ENCODE data around the gene ERAP2.
"Not testable (repeated sequence)": the region's sequence is repeated elsewhere in the genome, so short reads cannot be mapped to it uniquely, and the experiment has no call there.

ERAP2 gene

DNA sequence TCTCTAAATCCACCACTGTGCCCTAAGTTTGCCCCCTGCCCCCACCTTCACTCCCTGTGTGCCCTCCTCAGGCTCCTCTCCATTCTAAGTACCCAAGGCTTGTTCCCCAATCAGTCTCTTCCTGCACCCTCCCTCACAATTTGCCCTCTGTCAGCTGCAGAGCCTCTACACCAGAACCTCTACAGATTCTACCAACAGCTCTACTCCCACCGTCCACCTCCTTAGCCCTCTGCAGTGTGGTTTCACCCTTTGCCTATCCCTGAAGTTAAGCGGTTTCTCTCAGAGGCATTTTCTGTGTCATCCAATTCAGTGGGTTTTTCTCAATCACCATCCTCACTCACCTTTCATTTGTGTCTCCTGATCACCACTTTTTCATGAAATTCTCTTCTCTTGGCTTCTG is 13.2 kb upstream of the ERAP2 start:
- DNase-seq, result no peak

DNA sequence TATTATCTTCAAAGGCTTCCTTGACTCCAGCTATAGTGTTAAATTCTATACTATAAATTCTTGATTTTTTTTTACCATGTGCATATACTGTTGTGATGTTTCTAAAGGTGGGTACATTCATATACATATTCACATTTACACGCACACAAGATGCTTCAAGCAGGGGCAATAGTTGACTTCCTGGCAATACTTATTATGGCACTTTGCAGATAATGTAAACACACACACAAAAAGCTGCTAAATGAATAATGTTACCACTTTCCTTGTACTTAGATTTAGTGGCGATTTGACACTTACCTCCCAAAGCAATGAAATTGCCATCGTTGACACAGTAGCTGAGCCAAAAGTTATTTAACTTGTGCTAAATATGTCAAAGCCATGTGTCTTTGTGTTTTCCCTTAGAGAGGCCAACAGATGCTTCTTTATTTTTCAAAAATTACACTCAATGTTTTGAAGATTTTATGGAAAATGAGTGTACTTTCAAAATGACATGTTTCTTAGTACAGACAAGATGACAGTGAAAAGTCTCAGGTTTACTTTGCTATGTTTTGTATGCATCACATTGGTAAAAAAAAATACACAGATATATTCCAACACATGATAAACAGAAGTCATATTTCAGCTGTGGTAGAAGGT is 12.2 kb upstream of the ERAP2 start:
- no peak for DNase-seq

DNA sequence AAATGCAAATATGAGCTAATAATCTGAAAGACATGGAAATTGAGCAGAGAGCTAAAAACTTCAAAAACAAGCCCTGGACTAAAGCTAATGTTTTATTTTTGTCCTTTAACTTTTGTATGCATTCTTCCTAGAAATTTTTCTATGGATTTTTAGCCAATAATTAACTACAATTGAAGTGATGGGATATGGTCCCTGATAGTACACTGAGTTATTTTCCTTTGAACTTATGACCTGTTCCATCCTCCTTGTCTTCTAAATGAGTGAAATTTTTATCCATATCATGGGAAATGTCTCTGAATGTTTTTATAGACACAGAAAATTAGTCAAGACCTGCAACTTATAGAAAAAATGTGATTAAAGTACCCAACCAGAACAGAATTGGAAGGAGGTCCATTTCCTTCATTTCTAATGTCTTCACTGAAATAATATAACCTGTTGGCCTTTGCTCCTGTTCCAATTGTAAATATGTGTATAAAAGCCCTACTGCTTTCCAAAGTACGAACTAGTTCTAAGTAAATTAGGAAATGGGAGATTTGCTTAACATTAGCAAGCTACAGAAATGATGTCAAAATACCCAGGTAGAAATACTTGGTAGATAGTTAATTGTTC is 11.3 kb upstream of the ERAP2 start:
- DNase-seq, result no peak

DNA sequence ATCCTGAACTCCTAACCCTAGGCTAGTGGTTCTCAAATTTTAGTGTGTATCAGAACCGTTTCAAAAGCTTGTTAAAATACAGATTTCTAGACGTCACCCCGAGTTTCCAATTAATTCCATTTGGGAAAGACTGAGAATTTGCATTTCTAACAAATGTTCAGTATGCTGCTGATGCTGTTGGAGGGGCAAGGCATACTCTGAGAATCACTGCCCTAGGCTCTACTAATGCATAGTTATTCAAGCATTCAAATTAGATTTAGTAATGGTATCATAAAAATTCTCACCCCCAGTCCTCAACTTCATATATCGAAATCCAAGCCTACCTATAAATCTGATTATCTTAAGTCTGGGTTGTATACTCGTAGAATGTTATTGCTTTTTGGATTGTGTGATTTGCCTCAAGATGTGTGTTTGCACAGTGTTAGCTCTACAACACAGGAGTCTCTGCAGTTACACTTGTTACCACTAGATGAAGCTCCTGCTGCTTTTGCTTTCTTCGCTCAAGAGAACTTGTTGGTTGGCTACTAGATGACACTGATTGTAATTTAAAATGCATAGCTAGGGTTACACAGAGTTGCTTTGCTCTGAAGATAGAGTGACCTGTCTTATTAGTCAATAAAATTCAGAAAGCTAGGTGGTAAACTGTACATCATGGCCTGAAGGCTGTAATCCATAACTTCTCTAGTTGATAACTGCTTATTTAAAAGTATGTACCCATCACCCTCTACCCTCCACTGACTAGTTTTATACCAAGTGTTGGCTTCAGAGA is 7.5 kb upstream of the ERAP2 start:
- DNase-seq, result no peak

DNA sequence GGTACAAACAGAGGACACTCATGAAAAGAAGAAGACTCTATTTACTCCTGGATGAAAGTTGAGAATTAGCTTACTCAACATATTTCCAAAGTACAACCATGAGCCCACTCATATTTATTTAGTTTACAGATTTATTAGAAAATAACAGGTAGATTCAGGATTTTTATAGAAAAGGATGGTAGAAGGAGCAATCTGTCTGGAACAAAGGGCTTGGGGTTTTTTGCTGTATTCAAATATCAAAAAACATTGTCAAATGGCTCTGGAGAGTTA is 7.0 kb upstream of the ERAP2 start:
- DNase-seq, result no peak

DNA sequence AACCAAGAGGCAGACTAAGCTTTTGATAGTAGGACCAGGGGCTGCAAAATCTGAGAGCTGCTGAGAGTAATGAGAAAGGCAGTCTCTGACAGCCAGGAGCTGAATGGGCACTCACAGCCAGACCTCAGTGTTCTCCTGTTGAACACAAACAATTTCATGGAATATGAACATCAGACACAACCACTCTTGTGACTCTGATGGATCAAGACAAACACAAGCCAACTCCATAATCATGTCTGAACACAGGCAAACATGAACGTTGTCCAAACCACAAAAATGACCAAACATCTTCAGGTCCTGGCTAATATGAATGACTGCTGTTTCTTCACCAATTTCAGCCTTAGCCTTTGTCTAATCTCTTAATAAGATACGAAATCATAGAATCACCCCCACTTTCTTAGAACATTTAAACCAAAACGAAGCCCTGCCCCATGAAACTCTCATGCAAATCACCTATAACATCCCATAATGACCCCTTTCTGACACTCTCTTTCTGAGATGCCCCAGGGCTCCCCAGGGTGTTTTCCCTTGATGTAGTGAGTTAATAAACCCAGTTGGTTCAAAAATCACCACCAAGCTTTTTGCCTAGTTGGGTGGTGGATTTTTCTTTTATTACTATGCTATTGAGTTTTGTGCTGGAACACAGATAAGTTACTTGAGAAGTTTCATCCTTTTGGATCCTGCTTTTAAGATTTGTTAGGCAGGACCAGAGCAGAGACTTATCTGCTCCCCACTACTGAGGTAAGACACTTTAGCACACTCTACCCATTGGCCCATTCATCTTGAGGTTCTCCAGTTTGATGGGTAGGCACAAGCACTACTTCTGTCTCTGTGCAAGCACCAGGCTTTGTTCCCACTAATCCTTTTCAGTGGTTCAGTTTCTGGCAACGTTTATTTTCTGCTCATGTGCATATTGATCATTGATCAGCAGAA is 5.9 kb upstream of the ERAP2 start:
- DNase-seq, result no peak

DNA sequence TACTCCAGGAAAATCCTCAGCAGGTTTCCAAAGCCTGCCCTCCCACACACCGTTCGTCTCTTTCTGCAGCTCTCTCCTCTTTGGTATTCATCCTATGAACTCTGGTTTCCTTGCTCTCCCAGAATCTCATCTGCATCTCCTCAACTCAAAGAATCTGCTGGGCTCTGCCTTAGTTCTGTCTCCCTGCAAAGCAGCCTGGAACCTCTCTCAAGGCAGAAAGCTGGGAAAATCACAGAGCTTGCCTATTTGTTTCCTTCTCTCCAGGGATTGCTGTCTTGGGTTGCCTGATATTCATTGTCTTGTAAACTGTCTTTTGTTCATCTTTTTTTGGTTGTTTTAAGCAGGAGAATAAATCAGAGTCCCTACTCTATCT is 5.3 kb upstream of the ERAP2 start:
- DNase-seq, result no peak

DNA sequence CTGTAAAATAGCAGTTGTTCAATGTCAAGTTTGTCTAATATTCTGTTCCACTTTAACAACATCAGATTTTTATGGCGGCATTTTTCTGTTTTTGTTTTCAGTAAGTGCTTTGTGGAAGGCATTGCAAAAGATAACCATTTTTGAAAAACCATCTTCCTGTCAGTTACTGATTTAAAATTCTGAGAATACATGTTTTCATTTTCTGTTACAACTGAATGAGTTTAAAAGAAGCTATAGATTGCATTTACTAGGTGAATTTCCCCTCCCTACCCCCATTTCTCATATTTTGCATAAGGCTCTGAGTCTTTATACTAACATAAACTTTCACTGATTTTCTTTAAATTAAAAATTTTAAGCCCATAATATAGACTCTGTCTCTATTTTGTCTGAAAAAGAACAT is 4.6 kb upstream of the ERAP2 start:
- DNase-seq, result no peak

DNA sequence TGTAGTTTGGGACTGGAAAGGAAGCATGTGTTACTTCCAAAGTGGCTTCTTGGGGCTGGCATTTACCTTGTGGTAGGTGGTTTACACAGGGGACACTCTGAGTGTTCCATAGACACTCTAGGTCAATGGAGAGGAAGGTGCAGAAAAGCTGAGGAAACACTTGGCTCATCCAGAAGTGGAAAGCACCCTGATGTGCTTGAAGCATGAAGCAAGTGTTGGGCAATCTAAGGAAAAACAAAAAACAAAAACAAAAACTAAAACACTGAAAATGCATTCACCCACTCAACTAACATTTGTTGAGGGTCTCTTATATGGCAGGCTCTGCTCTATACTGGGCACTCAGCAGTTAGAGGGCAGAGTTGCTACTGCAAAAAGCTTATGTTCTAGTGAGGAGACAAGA is 2.9 kb upstream of the ERAP2 start:
- DNase-seq, result no peak

DNA sequence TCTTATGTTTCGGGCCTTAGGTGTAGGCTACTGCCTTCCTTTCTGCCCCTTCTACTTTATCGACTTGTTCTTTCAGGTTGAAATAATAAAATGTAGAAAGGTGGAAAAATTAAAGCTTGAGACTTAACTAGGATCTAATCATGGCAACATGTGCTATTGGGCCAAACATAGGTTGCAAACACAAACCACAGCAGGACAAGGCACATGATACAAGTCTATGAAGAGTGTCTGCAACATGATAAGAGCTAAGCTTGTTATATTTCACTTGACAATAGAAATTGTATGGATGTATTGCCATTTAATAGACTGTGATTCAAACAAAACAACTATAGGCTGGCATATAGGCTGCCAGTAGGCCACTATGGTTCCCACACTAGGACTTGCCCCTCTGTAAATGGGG is 1.7 kb upstream of the ERAP2 start:
- DNase-seq, result no peak

DNA sequence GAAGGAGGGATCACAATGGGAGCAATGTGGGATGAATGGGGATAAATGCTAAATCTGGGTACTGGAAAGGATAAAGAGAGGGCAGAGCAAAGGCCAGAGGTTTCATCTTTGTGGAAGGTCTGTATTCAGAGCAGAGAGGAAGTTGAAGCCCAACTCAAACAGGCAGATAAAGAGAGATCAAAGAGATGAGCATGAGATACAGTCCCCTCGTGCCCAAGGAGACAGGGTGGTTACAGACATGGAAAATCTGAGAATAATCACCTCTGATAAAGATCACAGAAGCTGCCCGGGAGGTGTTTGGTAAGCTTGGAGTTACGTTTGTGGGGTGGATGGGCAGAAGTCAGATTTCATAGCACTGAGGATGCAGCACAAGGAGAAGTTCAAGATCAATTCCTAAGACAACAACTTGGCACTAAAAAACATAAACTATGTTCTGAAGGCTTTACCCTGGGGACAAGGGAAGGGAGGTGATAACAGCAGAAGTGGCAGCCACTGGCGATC is 459 bp upstream of the ERAP2 start:
- DNase-seq, result no peak

DNA sequence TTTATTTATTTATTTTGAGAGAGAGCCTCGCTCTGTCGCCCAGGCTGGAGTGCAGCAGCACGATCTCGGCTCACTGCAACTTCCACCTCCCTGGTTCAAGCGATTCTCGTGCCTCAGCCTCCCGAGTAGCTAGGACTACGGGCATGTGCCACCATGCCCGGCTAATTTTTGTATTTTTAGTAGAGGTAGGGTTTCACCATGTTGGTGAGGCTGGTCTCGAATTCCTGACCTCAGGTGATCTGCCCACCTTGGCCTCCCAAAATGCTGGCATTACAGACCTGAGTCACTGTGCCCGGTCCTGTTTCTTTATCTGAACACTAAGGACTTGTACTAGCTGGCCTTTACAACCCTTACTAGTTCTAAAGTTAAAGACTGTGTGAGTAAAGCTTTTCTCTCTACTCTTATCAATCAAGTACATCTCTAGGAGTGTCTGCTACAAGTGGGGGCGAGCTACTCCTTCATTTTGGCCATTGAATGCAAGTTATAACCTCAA is 723 bp downstream of the ERAP2 start:
- not testable (repeated sequence) for DNase-seq

DNA sequence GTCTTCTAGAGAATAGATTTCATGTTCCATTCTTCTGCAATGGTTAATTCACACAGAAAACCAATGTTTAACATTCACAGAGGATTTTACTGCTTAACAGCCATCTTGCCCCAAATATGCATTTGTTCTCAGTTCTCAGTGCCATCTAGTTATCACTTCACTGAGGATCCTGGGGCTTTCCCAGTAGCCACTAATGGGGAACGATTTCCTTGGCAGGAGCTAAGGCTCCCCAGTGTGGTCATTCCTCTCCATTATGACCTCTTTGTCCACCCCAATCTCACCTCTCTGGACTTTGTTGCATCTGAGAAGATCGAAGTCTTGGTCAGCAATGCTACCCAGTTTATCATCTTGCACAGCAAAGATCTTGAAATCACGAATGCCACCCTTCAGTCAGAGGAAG is 3.4 kb downstream of the ERAP2 start:
- DNase-seq, result no peak

DNA sequence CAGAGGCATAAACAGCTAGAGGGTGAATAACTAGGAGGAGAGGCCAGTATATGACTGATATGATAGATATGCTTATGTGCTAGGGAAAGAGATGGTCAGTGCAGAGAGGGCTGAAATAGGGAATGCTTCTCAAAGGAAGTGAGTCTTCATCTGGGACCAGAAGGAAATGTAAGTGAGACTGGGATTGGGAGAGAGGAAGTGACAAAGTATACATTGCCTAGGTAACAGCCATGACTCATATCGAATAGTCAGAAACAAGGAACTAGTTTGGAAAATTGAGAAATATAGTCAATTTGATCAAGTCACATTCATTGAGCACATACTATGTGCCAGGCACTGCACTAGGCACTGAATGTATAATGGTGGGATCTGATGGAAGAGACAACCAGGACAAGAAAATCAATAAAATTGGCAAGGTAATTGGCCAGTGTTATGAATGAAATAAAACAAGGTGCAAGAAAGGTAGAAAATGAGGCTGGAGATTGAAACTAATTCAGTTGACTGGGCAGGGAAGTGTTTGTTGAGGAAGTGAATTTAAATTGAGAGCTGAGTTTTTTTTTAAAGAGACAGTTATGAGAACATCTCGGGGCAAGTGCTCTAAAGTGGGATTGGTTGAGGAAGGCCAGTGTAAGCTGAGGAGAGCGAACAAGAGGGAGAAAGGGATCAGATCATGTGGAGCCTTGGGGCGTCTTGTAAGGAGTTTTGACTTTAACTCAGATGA is 4.3 kb downstream of the ERAP2 start:
- DNase-seq, result no peak

DNA sequence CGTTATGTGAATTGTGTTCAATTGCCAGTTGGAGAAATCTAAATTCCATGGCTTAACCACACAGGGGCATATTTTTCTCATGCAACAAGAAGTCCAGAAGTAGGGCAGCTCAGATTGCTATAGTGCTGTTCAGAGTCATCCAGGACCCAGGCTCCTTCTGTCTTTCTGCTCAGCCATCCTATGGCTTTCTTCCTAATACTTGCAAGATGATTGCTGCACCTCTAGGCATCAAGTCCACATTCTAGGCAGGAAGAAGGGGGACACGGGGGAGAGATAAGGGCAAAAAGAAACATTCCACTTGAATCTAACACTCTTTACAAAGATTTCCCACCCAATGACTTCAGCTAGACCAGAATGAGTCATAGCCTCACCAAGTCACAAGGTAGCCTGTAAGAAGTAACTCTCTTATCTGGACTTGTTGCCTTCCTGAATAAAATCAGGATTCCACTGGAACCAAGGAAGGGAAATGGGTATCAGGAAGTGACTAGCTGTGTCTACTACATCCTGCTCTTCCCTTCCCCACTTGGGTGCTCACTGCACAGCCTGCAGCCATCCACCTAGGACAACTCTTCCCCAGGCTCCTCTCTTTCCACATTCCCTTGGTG is 5.3 kb downstream of the ERAP2 start:
- no peak for DNase-seq

DNA sequence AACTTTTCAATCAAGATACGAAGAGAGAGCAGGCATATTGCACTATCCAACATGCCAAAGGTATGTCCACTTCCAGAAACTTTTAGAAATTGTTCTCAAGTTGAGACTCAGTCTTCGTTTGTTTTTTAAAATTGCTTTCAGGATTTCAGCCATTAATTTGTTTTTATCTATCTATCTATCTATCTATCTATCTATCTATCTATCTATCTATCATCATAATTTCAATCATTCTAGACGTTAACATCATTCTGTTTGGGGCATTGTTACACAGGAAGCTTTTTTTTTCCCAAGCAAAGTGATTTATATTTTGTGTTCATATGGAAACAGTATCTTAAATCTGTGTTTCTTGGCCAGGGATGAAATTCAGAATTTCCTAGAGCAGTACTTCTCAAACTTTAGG is 7.6 kb downstream of the ERAP2 start:
- DNase-seq, result no peak

DNA sequence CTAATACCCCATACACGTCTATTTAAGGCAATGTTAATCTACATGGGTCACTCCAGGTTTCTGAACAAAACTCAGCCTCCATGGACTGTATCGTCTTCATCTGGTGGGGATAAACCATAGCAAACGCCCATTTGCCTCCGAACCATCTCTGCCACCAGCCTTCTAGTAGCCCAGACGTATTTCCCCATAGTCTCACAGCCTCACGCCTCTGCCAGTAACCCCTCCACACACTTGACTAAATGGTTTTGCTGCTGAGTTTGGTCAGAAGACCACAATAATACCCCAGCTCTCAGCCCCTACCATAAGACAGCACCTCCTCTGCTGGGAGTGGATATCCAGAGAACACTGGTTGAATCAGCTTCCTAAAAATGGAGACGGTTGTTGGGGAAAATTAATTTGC is 8.7 kb downstream of the ERAP2 start:
- DNase-seq, result no peak

DNA sequence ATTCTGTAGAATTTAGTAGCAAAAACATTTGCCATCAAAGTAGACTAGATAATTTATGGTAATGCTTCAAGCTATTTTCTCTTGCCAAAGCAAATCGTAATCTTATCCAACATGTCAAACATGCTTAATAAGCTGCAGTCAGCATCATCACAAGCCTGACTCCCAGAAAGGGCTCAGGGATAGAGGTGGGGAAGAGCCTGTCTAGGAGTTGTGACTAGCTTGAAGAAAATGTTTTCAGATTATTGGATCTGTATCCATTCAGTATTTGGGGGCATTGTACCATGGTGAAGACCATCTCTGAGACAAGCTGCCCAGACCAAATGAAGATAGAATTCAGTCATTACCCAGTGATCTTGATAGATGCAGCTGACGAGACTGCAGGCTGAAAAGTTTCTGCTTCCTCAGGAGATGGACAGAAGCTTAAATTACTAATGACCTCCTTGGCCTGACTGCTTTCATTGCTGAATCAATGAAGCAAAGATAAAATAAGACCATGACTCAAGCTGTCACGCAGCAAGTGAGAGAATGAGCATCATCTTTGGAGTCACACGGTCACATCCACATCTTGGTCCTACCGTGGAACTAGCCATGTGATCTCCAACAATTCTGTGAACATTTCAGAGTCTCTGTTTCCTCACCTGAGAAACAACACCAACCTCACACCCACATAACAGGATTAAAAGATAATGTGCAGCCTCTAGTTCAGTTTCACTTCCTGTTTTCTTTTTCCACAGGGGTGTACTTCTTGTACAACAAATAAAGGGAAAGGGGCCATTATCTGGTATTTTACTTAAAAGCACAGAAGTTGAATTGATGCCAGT is 9.4 kb downstream of the ERAP2 start:
- DNase-seq, result no peak

DNA sequence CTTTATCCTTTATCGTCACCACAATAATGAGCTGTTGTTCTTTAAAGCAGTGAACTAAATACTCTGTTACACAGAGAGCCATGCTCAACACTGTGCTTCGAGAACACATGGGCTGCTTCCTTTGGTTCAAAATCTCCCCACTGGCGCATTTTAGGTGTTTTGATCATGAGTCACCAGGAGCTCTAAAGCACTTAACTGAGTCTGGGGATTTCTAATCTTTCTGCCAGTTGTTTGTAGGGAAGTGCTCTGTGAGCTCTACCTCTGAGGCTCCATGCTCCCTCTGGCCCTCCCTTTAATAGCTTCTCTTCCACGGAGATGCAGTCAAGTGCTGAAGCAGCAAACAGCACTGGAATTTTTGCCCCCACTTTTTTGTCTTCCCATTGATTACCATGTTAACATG is 17.0 kb downstream of the ERAP2 start:
- DNase-seq, result no peak

DNA sequence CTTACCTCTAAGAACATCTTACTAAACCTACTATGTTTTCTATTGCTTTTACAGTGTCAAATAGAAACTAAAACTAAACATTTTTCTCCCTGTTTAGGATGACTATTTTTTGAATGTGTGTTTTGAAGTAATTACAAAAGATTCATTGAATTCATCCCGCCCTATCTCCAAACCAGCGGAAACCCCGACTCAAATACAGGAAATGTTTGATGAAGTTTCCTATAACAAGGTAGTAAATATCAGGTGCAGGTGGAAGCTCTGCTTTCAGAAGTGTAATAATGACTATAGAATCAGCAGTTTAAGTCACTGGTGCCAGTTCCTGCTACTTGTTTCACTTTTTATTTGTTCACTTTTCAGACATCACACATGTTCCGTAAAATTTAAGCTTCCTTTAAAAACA is 20.0 kb downstream of the ERAP2 start:
- DNase-seq, result no peak

DNA sequence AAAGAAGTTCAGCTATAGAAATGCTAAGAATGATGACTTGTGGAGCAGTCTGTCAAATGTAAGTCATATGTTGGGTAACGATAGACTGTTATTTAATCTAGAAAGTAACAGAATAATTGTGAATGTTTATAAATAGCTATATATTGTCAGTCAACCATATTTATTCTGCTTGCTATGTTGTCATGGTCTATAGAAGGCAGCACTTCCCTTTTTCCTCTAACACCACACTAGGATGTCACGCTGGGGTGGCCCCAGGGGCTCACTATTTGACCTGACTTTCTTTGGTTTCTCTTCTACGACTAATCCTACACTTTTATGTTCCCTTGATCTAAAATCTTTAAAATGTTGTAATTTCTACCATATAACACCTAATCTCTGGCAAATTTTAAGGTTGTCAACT is 20.5 kb downstream of the ERAP2 start:
- DNase-seq, result no peak
